Thoracic aorta (tissue), 2 donors: ENCODE results near the gene ZNF398. TPM values are rescaled to one million over a fixed set of nuclear protein-coding genes. Genes with fewer than 3 reads are reported as not detected.
A peak's percentile ranks its signal among the peaks of the same experiment; 100 is the strongest.

Experiments used
- ATAC-seq: fragments of 150-250 bp; one replicate; pipeline ENCODE4 v1.8.0; 2017; ENCODE audit warnings: low read depth; ENCODE audit not compliant: insufficient number of reproducible peaks, low FRiP score
- DNase-seq: peaks from one replicate; pipeline ENCODE4 v3.0.0-alpha.2; 2020; ENCODE audit warnings: low spot score
- H3K27ac ChIP-seq, 2 donors: fragments of 200-600 bp; sonication (generic); 1 replicate in 1 of 2; 2 replicates in 1 of 2; pipeline ENCODE4 v1.5.1; 2016; ENCODE audit warnings: mild to moderate bottlenecking in 2 of 2, moderate library complexity in 2 of 2
- H3K27me3 ChIP-seq: fragments of 200-600 bp; sonication (generic); replicated peaks from 2 replicates; pipeline ENCODE4 v1.6.0; 2016; ENCODE audit warnings: mild to moderate bottlenecking; ENCODE audit not compliant: insufficient read depth
- H3K36me3 ChIP-seq: fragments of 200-600 bp; sonication (generic); one replicate; pipeline ENCODE4 v1.5.1; 2016
- H3K4me1 ChIP-seq, 2 donors: fragments of 200-600 bp; sonication (generic); 1 replicate in 1 of 2; 2 replicates in 1 of 2; pipeline versions ENCODE4 v1.5.1 to v1.6.0; 2016; ENCODE audit warnings: low read depth in 2 of 2, mild to moderate bottlenecking in 1 of 2; ENCODE audit not compliant: control insufficient read depth in 1 of 2
- H3K4me3 ChIP-seq: fragments of 200-600 bp; sonication (generic); 2 replicates; pipeline ENCODE4 v1.5.1; 2016; ENCODE audit warnings: mild to moderate bottlenecking
- H3K9me3 ChIP-seq: fragments of 200-600 bp; sonication (generic); 2 replicates; pipeline ENCODE4 v1.5.1; 2016
- CTCF ChIP-seq: fragments of 200-600 bp; sonication (generic); IDR thresholded peaks from one replicate; pipeline ENCODE4 v1.5.1; 2019; ENCODE audit warnings: antibody characterized with exemption
- total RNA-seq, 2 donors: library from RNA; depleted of rRNA; stranded (reverse); fragments of >200 nt; gene quantifications; one replicate each; pipeline versions ENCODE4 v1.1.0 to v1.2.3, GENCODE V29; 2016

Gene ZNF398, protein sequence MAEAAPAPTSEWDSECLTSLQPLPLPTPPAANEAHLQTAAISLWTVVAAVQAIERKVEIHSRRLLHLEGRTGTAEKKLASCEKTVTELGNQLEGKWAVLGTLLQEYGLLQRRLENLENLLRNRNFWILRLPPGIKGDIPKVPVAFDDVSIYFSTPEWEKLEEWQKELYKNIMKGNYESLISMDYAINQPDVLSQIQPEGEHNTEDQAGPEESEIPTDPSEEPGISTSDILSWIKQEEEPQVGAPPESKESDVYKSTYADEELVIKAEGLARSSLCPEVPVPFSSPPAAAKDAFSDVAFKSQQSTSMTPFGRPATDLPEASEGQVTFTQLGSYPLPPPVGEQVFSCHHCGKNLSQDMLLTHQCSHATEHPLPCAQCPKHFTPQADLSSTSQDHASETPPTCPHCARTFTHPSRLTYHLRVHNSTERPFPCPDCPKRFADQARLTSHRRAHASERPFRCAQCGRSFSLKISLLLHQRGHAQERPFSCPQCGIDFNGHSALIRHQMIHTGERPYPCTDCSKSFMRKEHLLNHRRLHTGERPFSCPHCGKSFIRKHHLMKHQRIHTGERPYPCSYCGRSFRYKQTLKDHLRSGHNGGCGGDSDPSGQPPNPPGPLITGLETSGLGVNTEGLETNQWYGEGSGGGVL
- total RNA-seq: 10 to 100 TPM; 16.2 to 31.5 TPM

DNA sequence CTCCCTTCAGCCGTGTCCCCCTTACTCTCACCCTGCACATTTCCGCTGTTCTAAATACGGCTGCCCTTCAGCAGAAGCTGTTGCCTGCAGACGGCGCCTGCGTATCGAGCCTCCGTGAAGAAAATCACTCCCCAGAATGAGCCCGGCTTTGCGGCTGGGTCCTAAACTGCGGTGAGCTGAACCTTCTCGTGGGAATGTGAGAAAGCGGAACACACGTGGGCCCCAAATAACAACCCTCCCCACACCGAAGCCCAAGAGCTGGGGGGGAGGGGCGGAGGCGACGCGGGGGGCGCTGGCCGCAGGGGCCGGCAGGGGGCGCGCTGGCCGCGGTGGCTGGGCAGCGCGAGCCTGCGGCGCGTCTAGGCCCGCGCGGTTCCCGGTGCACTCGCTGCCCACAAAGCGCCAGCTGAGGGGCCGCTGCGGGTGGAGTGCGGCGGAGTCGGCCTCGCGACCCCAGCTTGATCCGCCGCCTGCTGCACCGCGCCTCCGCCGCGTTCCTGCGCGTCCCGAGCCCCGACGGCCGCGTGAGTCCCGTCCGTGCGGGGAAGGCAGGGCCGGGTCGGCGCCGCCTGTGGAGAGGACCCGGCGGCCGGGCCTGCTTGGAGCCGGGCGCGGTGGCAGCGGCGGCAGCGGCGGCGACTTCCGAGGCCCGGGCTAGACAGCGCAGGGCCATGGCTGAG is at the start of gene ZNF398:
Gene ZNF398, plus strand, starts transcription at position 382 of the 680 bp plus-strand sequence. Its CDS starts 290 bp downstream, at position 672.
- H3K27ac ChIP-seq: peak within 1 kb of the TSS; percentile 74 to 81

GRCh38 chr7:149099058-149099457 is 48.2 kb upstream of the ZNF398 start:
- Histone ChIP-seq H3K9me3 (no peaks in the 10 kb centered on the region), H3K4me1 (no peaks in the 10 kb centered on the region), H3K27ac (no peak overlapping the region), H3K27me3 (no peaks in the 10 kb centered on the region), H3K4me3 (no peak overlapping the region), H3K36me3 (peaks cover 9% of the 10 kb centered on the region)
- DNase-seq (no peak), ATAC-seq (no peak)
- no peak for TF ChIP-seq CTCF

More for the DNA sequence above, at the start of gene ZNF398:
- ATAC-seq: peak; percentile 70
- peak within 1 kb of the TSS; percentile 75 for H3K4me3 ChIP-seq
- no peaks in the 10 kb centered on the region for H3K36me3 ChIP-seq
- peak; percentile 3 for DNase-seq
- H3K4me1 ChIP-seq: peaks cover 6 to 11% of the 10 kb centered on the region in 2 donors
- H3K27me3 ChIP-seq: no peaks in the 10 kb centered on the region
- H3K9me3 ChIP-seq: no peaks in the 10 kb centered on the region
- TF ChIP-seq CTCF: peak; percentile 50

DNA sequence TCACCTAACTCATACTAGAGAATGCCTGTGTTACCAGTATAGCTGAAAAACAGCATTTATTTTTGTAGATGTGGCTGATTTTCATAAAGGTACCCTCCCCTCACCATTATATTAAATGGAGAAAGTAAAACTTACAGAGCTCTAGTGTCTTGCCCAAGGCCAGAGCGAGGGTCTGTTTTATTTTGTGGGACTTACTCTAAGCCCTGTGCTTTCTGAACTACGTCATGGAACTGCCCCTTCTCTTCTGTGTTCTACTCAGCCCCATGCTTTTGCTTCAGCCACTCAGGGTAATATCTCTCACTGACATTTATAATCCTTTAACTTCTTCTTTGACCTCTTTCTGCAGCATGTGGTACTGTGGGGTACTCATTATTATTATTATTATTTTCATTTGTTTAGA is 46.4 kb upstream of the ZNF398 start:
- TF ChIP-seq CTCF: no peak
- Histone ChIP-seq H3K27ac (no peak overlapping the region), H3K36me3 (peaks cover 9% of the 10 kb centered on the region), H3K9me3 (no peaks in the 10 kb centered on the region), H3K4me3 (no peak overlapping the region), H3K27me3 (no peaks in the 10 kb centered on the region), H3K4me1 (no peaks in the 10 kb centered on the region)
- no peak for ATAC-seq
- no peak for DNase-seq

DNA sequence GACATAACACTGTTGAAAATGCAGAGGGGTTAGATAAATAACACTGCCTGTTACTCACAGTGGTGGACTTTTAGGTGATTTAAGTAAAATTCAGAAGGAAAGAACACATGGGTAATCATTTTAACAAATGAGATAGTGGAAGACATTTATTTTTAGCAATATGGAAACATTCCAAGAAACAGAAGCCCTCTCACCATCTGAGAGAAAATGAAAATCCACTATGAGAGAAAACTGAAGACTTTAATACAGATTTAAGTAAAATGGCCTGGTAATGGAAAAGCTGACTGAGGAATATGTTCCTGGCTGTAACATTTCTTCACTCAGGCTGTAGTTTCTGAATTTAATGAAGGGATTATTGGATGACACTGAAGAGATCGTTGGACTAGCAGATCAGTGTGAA is 44.6 kb upstream of the ZNF398 start:
- no peak overlapping the region for H3K4me3 ChIP-seq
- no peak for TF ChIP-seq CTCF
- H3K27ac ChIP-seq: no peak overlapping the region
- H3K36me3 ChIP-seq: peaks cover 9% of the 10 kb centered on the region
- H3K9me3 ChIP-seq: no peaks in the 10 kb centered on the region
- no peaks in the 10 kb centered on the region for H3K4me1 ChIP-seq
- DNase-seq (no peak), ATAC-seq (no peak)
- no peaks in the 10 kb centered on the region for H3K27me3 ChIP-seq

GRCh38 chr7:149103424-149103823 is 43.8 kb upstream of the ZNF398 start:
- Histone ChIP-seq H3K9me3 (no peaks in the 10 kb centered on the region), H3K27me3 (no peaks in the 10 kb centered on the region), H3K4me3 (no peak overlapping the region), H3K36me3 (peaks cover 9% of the 10 kb centered on the region), H3K27ac (no peak overlapping the region), H3K4me1 (no peaks in the 10 kb centered on the region)
- DNase-seq (no peak), ATAC-seq (no peak)
- no peak for TF ChIP-seq CTCF
